OCI-LY7 (cell line): Measurements from ENCODE around the gene PCNX1. TPM values are rescaled to one million over a fixed set of nuclear protein-coding genes. Genes with fewer than 3 reads are reported as not detected.

Experiments used
- BruUV-seq: library from RNA; stranded (reverse); fragments of 400-500 nt; replicated peaks from 2 replicates; lab custom pipeline; 2021; lab: Mats Ljungman, UMichigan
- CTCF ChIA-PET: fragments of 300-600 bp; sonication (Branson Sonifier 250); formaldehyde crosslinking; loops from one replicate; lab custom pipeline; 2022; ENCODE audit warnings: antibody characterized with exemption; ENCODE audit not compliant: unreplicated experiment; lab: Charles Lee
- POLR2A ChIA-PET: fragments of 300-600 bp; sonication (Branson Sonifier 250); formaldehyde crosslinking; loops from one replicate; lab custom pipeline; 2022; ENCODE audit warnings: antibody characterized with exemption; lab: Charles Lee
- DNase-seq: peaks from one replicate; pipeline ENCODE4 v3.0.0-alpha.2; 2015; ENCODE audit warnings: low spot score
- H2AFZ ChIP-seq: fragments of 200-600 bp; sonication (generic), shearing (Covaris generic); 2 replicates; pipeline ENCODE4 v1.6.1; 2014; ENCODE audit warnings: mild to moderate bottlenecking, antibody characterized with exemption, low read length, moderate library complexity
- H3K27ac ChIP-seq: fragments of 200-600 bp; sonication (generic); 2 replicates; pipeline ENCODE4 v1.5.1; 2014; ENCODE audit warnings: mixed run types, low read depth, mild to moderate bottlenecking, moderate library complexity, low read length, inconsistent platforms; ENCODE audit not compliant: poor library complexity, severe bottlenecking
- H3K36me3 ChIP-seq: fragments of 200-600 bp; sonication (generic); 2 replicates; pipeline ENCODE4 v1.6.1; 2014; ENCODE audit warnings: mild to moderate bottlenecking, antibody characterized with exemption, low read length, moderate library complexity, mixed read lengths; ENCODE audit not compliant: insufficient read depth
- H3K4me1 ChIP-seq: fragments of 200-600 bp; sonication (generic); 2 replicates; pipeline ENCODE4 v1.5.1; 2014; ENCODE audit warnings: mild to moderate bottlenecking, low read length; ENCODE audit not compliant: insufficient read depth, poor library complexity, severe bottlenecking
- H3K4me2 ChIP-seq: fragments of 200-600 bp; sonication (generic); 2 replicates; pipeline ENCODE4 v1.6.1; 2014; ENCODE audit warnings: mild to moderate bottlenecking, low read length
- H3K4me3 ChIP-seq: fragments of 200-600 bp; sonication (generic); 2 replicates; pipeline ENCODE4 v1.5.1; 2014; ENCODE audit warnings: mild to moderate bottlenecking, low read depth, low read length; ENCODE audit not compliant: poor library complexity, severe bottlenecking
- H3K79me2 ChIP-seq: fragments of 200-600 bp; sonication (generic); 2 replicates; pipeline ENCODE4 v1.6.1; 2016; ENCODE audit warnings: low read depth, mild to moderate bottlenecking, low read length, moderate library complexity, mixed read lengths; ENCODE audit not compliant: insufficient read depth
- H3K9me2 ChIP-seq: fragments of 200-600 bp; sonication (generic); 2 replicates; pipeline ENCODE4 v1.6.1; 2016; ENCODE audit warnings: mild to moderate bottlenecking, low read length, mixed read lengths; ENCODE audit not compliant: insufficient read depth
- H3K9me3 ChIP-seq: fragments of 200-600 bp; sonication (generic); 2 replicates; pipeline ENCODE4 v1.6.1; 2014; ENCODE audit warnings: mild to moderate bottlenecking, mixed run types, low read length, mixed read lengths
- H4K20me1 ChIP-seq: fragments of 200-600 bp; sonication (generic); 2 replicates; pipeline ENCODE4 v1.6.1; 2014; ENCODE audit warnings: mild to moderate bottlenecking, antibody characterized with exemption, low read length, moderate library complexity, mixed read lengths; ENCODE audit not compliant: insufficient read depth
- CTCF ChIP-seq: fragments of 200-600 bp; sonication (generic); conservative IDR thresholded peaks from 2 replicates; pipeline ENCODE4 v1.5.1; 2014; ENCODE audit warnings: mild to moderate bottlenecking, antibody characterized with exemption, low read length, moderate library complexity, mixed read lengths
- EZH2phosphoT487 ChIP-seq: fragments of 200-600 bp; sonication (generic); IDR thresholded peaks from 2 replicates; pipeline ENCODE4 v1.6.1; 2018; ENCODE audit warnings: low read depth, borderline replicate concordance, mild to moderate bottlenecking, mixed run types, antibody characterized with exemption, low read length, moderate library complexity, mixed read lengths
- intact Hi-C: fragments of 100-400 bp; cut with micrococcal nuclease; formaldehyde crosslinking; loops from one replicate; pipeline ENCODE4 v1.10.0; 2022; ENCODE audit not compliant: unreplicated experiment
- total RNA-seq, 2 experiments: library from RNA; depleted of rRNA in 1 of 2; stranded (reverse); fragments of >200 nt in 1 of 2; shearing (Covaris generic) in 1 of 2; gene quantifications; 2 replicates each; pipeline ENCODE4 v1.2.3, GENCODE V29; 2014 to 2022

The PCNX1 gene
- total RNA-seq, 2 experiments from 2014 or later: 27.7 to 33.5 TPM

GRCh38 chr14:70955543-70956480 lies 48.6 kb downstream of the PCNX1 start:
- ChIA-PET CTCF (interaction anchor here (1.3 kb wide), 1 partner anchor 138 kb away, joined by 4 read pairs; no protein-coding TSS in a partner anchor), POLR2A (interaction anchor here (0.5 to 0.7 kb wide), 4 partner anchors 29 to 386 kb away, joined by 3 to 4 read pairs (median 4); no protein-coding TSS in a partner anchor)
- no peaks in the 10 kb centered on the region for H3K79me2 ChIP-seq
- TF ChIP-seq EZH2phosphoT487 (no peak), CTCF (peak; percentile 82)
- no TSS peak for BruUV-seq
- no peaks in the 10 kb centered on the region for H3K9me3 ChIP-seq
- DNase-seq: peak; percentile 27
- no peak overlapping the region for H2AFZ ChIP-seq
- intact Hi-C loops: loop anchor here (1.0 to 5.0 kb wide), 2 partner anchors 49 to 139 kb away; partner anchors contain the start of gene PCNX1
- no peaks in the 10 kb centered on the region for H3K4me1 ChIP-seq
- no peaks in the 10 kb centered on the region for H3K9me2 ChIP-seq
- H3K4me3 ChIP-seq: no peak overlapping the region
- no peak overlapping the region for H3K27ac ChIP-seq
- peaks cover 16% of the 10 kb centered on the region for H3K36me3 ChIP-seq
- H4K20me1 ChIP-seq: no peaks in the 10 kb centered on the region
- no peak overlapping the region for H3K4me2 ChIP-seq

- no peak for DNase-seq
- CTCF ChIA-PET: interaction anchor here (1.3 kb wide), 1 partner anchor 139 kb away, joined by 4 read pairs; no protein-coding TSS in a partner anchor
- Histone ChIP-seq H3K4me1 (no peaks in the 10 kb centered on the region), H3K36me3 (peaks cover 9% of the 10 kb centered on the region), H3K9me2 (no peaks in the 10 kb centered on the region), H3K9me3 (no peaks in the 10 kb centered on the region), H3K79me2 (no peaks in the 10 kb centered on the region), H3K27ac (no peak overlapping the region), H3K4me3 (no peak overlapping the region), H3K4me2 (no peak overlapping the region), H4K20me1 (no peaks in the 10 kb centered on the region), H2AFZ (no peak overlapping the region)
- no peak for TF ChIP-seq EZH2phosphoT487
- TF ChIP-seq CTCF: no peak
- POLR2A ChIA-PET: interaction anchor here (0.5 to 0.6 kb wide), 4 partner anchors 50 to 387 kb away, joined by 3 to 4 read pairs (median 4); no protein-coding TSS in a partner anchor
- BruUV-seq: no TSS peak
- intact Hi-C loops: loop anchor here (1.0 to 5.0 kb wide), 2 partner anchors 49 to 139 kb away; partner anchors contain the start of gene PCNX1
Observed at GRCh38 chr14:70956511-70956910, 49.3 kb downstream of the PCNX1 start.
